H4 (cell line): ENCODE results near the gene EPHA10. TPM values are rescaled to one million over a fixed set of nuclear protein-coding genes. Genes with fewer than 3 reads are reported as not detected.

ENCODE experiments used
- DNase-seq: peaks from one replicate; pipeline ENCODE4 v3.0.0-alpha.2; 2015; ENCODE audit warnings: low spot score
- total RNA-seq: library from RNA; depleted of rRNA; stranded (reverse); fragments of >200 nt; shearing (Covaris generic); gene quantifications from 2 replicates; pipeline ENCODE4 v1.2.3, GENCODE V29; 2014

Gene EPHA10
- total RNA-seq, 1 experiment from 2014 or later, result not detected

DNA sequence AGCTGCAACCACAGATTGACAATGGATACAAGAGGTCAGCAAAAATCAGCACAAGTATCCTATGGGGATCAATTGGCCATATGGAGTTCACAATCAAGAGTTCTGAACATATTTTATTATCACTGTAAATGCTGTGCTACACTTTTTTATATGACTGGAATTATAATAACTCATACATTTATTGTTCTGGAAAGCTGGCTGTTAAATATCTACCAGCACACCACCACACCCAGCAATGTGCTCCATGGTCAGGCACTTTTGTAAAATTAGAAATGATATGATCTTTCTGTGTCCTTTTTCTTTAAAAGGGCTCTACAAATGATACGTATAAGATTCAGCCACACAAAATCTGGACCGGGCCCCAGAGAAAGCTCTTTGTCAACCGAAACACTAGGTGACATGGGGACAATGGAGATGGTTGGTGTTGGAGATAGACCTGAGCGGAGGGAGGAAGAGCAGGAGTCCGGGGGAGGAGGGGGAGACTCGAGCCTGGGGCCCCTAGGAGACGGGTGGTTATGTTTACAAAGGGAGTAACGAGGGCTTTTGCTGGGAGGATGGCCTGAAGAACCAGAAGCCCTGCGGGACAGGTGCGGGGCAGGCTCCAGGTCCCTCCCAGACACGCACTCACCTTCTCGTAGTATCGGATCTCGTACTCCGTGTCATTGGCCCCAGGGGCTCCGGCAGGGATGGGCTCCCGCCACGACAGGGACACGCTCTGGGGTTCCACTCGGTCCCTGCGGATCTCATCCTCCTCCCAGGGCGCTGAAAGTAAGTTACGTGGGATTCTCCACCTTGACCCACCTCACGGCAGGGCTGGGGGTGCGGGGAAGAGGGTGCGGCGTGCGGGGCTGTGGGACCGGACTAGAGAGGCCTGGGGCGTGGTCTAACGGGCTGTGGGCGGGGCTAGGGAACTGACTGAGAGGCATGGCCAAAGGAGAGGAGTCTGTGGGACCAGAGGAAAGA, 30.0 kb downstream of the EPHA10 start:
- DNase-seq, result no peak

DNA sequence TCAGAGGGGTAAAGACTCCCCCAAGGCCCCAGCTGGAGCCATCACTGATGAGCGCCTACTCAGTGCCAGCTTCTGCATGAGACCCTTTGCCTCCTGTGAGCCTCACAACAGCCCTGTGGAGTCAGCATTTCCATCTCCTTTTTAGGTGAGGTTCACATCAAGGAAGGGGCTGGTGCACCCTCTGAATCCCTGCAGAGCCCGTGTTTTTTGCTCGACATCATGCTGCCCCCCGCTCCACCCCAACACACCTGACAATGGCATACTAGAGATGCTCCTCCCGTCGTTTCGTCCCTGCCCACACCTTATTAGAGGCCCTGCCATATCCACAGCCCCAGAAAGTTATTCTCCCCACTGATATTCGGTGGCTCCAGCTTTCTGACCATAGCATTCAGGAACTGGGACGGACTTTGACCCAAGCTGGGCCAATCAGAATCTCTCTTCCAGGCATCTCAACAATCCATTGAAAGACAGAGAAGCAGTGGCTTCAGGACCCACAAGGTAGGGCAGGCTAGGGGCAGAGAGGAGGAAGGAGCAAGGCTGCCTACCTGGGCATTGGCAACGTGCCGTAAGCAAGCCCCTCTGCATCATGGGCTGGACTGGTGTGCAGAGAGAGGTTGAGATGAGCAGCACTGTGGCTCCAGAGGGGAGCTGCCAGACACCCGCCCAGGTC, 32.7 kb downstream of the EPHA10 start:
- no peak for DNase-seq

DNA sequence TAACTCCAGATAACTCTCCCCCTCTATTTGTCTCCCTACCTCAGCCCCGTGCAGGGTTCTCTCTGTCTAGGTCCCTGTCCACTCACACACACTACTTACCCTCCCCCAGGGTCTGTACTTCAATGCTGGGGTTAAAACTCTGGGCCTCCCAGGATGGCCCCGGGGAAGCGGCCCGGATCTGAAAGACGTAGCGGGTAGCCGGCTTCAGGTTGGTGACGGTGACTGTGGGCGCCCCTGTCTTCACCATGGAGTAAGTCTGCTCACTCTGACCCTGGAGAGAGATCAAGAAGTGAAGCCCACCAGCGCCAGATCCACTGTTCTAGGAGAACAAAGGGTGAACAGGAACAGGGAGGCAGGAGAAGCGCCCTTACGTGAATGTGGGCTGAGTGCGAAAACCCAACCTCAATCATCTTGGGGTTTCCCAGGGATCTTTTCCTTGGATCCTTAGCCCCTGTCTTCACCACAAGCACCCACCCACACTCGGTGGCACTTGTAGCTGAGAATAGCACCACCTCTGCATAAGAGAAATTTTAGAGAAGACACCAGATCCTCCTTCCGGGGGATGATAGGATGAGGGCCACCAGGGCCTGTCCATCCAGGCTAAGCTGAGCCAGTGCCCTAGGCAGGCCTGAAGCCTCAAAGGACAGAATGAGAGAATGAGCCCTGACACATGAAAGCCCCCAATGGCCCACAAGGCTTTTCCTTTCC, 33.5 kb downstream of the EPHA10 start:
- DNase-seq, result no peak

DNA sequence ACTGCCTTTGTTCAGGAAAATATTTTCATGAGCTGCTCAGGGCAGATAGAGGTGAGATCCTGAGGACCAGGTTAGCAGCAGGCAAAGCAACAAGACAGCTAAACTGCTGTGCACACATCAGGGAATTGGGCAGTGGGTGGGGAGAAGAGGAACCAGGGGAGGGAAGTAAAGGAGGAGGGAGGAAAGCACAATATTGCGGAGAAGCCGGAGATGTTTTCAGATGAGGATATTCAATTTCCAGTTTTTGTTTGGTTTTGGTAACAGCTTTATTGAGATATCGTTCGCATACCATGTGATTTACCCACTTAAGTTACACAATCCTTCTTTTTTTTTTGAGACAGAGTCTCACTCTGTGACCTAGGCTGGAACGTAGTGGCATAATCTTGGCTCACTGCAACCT, 34.5 kb downstream of the EPHA10 start:
- DNase-seq, result no peak

DNA sequence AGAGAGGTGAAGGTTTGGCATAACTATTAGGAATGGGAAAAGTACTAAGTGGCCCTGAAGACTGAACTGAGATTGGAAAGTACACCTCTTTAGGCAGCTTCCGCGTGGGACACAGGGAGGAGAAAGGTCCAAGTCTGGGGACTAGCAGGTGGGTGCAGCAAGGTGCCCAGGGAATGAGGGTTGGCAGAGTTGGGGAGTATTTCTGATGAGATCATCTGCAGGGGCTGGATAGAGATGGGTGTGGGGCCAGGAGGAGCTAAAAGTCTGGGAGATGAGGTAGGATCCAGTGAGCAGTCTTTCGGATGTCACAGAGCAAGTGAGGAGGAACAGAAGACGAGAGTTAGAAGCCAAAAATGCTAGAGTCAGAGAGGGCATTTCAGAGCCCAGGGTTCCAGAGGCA, 36.5 kb downstream of the EPHA10 start:
- DNase-seq, result no peak

DNA sequence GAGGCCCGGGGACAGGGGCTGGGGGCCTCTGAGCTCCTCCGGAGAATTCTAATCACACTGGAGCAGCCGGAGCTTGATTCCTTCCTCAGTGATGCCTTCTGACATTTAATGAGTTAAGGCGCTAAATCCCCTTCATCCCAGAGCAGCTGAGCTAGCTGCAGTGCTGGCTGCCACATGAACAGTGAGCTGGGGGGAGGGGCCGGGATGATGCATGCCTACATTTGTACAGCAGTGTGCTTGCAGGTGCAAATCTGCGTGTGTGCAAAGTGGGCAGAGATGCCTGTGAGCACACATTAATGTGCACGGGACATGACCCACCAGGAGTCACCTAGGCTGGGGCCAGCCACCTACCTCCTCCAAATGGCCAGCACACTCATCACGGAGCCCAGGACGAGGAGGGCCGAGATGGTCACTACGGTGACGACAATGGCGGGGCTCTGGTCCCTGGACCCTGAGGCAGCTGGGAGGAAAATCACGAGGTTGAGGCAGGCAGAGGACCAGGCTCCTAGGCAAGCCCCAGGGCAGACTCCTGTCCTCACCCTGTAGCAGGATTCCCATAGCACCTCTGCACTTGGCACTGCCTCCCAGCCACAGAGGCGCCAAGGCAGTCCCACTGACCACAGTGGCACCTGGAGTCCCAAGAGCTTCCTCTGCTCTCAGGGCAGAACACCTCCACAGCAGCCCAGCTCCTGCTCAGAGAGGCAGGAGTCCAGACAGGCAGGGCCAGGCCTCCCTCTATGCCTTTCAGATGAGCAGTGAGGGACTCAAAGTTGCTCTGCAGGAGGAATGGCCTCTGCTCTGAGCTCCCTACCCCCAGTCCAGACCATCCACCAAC, 38.0 kb downstream of the EPHA10 start:
- no peak for DNase-seq

DNA sequence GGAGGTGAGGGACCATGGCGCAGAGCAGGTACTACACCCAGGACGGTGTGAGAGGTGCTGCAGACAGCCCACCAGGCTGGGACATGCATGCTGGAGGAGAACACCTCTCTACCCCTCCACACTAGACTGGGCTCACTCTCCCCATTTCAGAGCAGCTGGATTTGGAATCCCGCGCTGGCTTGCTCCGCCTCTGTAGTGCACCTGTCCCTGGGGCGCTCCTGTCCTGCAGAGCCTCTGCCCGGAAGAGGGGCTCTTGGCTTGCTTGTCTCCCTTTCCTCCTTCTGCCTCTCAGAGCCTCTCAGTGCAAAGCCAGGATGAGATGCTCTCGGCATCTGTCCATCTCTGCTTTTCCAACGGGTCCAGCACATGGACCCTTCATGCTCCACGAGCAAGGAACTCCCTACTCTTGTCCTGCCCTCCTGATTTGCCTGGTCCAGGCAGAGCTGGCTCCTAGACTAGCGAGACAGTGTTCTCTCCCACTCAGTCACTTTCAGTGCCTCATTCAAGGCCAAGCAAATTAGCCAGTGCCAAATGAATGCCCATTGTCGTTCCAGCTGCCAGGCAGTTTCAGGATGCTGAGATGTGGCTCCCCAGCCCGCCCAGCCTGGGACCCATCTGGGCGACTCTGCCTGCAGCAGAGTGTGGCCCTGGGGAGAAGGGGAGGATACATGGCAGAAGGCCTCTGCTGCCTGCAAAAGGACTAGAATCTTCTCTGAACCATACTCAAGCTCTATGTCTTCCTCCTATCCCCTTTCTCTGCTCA, 38.9 kb downstream of the EPHA10 start:
- no peak for DNase-seq

DNA sequence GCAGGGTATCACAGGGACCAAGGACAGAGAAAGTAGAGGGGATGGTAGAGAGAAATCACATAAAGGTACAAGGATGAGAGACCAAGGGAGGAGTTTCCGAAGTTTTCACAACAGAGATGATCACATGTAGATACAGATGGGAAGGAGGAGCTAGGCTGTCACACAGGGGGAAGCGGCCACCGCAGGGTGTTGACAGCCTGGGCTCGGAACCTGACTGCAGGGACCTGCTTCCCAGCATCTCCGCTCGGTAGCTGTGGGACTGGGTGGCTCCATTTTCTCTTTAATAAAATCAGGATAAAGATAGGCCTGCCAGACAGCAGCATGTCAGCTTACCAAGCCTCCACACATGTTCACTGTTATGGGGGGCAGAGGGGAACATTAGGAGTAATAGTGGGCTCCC, 40.3 kb downstream of the EPHA10 start:
- DNase-seq, result no peak

DNA sequence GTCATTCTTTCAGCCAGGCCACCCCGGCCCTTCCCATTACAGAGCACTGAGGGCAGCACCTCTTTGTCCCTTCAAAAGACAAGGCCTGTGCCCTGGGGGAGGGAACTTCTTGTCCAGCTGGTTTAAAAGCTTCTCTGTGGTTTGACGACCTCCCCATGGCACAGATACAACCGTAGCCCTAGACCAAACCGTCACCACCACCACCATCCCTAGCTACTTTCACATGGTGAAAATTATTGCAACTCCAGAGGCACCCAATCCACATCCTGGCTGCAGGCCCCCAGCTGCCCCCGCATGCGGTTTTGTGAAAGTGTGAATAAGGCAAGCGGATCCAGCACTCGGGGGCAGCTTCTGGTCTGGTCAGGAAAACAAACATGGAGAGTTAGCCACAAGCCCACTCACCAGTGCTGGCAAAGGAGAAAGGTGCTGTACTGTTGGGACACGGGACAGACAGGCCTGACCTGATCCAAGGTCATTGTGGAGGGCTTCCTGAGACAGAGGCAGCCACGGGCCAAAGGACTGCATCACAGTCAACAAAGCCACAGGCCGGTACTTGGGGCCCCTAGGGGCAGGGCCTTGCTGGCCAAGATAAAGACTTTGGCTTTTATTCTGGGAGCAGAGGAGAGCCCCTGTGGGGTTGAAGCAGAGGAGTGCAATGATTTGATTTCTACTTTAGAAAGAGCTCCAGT, 41.4 kb downstream of the EPHA10 start:
- no peak for DNase-seq

DNA sequence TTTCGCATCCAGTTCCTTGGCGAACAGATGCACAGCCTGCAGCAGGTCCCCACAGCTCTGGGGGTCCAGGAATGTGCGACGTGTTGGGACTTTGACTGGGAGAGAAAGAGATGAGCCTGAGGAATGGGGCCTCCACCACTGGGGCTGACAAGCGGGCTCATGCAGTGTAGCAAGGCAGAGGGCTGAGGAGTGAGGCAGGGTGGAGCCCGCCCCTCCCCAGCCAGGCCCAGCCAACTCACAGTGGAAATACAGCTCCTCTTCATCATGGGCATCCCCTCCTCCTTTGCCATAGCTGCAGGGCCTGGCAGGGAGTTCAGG, 41.9 kb downstream of the EPHA10 start:
- DNase-seq, result no peak

DNA sequence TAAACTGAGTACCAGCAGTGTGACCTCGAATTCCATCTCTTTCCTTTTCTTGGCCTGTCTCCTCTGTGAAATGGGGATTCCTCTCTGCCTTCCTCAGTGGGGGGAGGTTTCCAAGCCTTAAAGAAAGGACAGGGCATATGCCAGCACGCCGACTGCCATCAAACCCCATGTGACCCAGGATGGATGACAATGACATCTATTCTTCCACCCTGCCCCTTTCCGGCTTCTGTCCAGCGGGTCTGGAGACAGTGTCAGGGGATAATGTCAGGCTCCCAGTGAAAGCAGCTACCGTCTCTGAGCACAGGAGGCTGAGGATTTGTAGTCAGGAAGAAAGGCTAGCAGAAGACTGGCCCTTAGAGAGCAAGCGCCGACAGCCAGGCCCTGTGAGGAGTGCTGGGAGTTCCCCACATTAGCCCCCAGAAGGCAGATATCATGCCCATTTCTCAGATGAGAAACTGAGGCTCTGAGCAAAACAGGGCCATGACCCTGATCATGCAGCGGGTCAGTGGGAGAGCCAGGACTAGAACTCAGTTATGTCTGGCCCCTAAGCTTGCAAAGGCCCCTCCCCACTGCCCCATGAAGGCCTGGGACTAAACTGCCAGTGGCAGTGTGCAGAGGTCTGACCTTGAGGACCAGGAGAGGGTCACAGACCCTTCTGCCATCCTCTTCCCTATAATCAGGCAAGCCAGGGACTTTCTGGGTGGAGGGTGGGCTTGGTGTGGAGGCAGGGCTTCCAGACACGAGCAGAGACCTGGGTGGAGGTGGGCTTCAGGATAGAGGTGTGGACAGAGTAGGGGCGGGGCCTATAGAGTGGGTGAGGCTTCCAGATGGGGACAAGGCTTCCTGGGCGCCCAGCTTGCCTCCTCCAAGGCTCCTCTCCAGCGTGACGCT, 42.5 kb downstream of the EPHA10 start:
- no peak for DNase-seq

DNA sequence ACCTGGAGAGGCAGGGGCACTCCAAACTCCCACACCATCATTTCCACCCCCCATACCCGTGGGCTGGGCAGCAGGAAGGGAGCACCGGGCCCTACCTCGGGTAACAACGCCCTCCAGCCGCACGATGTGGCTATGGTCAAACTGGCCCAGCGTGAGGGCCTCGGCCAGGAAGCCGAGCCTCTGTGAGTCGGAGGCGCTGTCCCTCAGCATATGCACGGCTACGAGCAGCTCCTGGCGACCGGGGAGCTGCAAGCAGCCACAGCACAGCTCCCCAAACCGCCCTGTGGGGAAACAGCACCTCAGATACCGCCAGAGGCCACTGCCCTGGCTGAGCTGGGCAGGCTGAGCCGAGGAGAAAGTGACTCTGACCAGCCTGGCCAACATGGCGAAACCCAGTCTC, 43.4 kb downstream of the EPHA10 start:
- no peak for DNase-seq

DNA sequence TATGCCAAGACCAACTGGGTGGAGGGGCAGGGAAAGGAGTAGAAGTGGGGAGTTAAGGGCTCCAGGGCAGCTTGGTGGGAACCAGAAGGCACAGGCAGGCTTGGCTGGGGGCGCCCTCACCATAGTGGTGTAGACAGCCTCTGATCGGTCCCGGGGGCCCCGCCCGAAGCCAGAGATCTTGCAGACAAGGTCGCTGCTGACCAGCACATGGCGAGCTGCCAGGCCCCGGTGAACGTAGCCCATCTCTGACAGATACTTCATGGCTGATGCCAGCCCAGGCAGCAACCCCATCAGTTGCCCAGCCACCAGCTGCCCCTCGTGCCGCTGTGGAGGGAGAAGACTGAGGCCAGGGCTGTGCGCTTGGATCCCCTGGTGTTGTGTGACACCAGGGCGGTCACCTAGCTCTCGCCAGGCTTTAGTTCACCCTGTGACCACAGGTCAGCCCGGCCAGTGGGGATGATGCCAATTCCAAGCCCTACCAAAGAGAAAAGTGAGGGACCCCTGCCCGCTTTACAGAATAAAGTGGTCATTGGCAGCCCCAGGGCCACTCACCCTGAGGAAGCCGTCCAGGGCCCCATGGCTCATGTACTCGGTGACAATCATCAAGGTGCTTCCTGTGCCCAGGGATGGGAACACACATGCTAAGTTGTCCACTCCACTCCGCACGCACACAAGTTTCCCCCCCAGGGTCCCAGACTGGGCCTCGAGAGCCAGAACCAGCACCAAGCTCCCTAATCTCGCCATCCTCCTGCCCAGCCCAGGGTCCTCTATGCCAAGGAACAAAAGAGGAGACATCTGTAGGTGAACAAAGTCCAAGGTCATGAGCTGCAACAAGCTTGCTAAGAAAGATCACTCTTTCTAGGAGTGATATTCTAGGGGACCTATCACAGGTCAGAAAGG, 44.4 kb downstream of the EPHA10 start:
- DNase-seq, result no peak

DNA sequence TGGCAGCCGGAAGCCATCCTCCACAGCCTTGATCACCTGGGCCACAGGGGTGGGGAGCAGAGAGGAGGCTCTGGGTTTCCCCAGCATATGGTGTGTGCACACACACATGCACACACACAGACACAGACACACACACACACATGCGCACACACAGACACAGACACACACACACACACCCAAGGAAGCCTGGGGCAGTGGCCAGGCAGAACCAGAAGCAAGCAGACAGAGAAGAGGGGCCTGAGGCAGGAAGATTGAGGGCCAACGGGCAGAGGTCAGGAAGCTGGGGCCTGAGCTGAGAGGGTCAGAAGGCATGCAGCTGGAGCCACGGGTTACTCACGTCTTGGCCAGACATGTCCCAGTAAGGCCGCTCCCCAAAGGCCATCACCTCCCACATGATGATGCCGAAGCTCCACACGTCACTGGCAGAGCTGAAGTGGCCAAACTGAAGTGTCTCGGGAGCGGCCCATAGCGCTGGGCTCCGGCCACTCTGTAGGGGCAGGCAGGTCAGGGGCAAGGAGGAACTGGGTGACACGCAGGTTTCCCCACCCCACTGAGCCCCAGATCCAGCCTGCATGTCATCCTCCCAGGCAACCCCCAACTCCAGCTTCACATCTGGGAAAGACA, 45.2 kb downstream of the EPHA10 start:
- DNase-seq, result no peak

DNA sequence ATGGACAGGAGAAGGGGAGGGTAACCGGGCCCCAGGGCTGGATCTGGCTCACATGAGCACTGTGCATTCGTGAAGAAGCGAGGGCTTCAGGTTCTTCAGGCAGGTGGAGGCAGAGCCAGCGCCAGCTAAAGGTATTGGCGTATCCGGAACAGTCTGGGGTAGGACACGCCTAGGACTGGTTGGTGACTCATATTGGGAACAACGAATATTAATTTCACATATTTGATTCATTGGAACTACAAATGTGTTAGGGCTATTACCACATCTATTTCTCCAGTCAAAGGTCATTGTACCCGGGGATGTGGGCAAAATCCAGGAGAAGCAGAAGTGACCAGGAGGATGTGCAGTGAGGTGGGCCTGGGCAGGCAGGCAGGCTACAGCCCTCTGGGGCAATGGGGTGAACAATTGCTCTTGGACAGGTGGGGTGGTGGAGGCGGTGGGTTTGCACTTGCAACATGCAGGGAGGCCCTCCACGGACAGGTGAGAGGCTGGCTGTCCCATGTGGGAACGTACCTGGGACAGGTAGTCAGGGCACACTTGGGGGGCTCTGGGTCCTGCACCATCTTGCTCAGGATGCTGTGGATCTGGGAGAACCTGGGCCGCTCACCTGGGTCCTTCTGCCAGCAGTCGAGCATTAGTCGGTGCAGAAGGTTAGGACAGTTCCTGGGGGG, 45.9 kb downstream of the EPHA10 start:
- no peak for DNase-seq

DNA sequence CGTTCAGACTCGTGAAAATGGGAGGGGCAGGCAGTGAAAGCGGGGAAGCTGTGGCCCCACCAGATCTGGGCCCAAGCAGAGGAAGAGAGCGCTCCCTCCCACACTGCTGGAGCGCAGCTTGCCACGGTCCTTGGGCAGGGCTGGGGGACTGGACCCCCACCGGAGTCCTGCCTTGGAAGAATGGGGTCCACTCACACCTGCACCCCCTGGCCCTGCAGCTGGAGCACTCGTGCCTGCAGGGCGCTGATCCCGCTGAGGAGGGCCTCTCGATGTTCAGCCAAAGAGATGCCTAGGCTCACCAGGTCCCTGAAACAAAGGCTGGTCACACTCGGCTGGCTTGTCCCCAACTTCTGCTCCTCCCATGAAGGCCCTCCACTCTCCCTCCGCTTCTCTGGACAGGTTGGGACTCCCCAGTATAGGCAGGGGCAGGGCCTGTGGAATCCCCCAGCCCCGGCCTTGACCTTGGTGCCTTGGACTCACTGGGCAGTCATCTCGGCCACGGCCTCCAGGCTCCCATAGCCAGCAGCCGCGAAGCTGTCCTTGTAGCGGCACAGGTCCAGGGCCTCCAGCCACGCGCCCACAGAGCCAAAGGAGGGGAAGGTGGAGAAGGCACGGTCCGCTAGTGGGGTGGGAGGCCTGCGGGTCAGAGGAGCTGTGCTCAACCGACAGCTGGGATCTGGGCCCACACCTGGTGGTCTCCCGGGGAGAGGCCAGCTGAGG, 46.6 kb downstream of the EPHA10 start:
- no peak for DNase-seq

DNA sequence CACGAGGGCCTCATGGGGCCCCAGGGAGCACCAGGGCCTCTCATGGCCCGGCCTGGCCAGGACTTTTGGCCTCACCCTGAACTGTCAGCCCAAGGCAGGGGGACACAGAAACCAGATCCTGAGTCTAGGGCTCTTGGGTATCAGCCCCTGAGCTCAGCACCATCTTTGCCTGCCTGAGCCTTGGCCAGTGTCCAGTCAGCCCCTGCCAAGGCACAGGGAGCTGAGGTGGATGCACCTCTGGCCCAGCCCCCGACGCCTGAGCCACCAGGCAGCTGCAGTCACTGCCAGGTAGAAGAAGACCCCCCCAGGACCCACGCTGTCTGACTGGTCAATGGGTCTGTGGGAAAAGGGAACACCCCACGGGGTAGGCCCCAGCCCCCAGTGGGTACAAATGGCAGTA, 47.3 kb downstream of the EPHA10 start:
- no peak for DNase-seq
